ENCODE data around the gene HMGB2.

The HMGB2 gene

GRCh38 chr4:173288296-173288695 lies 45.9 kb downstream of the HMGB2 start:
- DNase-seq, result peak; percentile 54

GRCh38 chr4:173287486-173287885 lies 46.7 kb downstream of the HMGB2 start:
- no peak for DNase-seq

GRCh38 chr4:173284463-173284862 lies 49.7 kb downstream of the HMGB2 start:
- no peak for DNase-seq

DNA sequence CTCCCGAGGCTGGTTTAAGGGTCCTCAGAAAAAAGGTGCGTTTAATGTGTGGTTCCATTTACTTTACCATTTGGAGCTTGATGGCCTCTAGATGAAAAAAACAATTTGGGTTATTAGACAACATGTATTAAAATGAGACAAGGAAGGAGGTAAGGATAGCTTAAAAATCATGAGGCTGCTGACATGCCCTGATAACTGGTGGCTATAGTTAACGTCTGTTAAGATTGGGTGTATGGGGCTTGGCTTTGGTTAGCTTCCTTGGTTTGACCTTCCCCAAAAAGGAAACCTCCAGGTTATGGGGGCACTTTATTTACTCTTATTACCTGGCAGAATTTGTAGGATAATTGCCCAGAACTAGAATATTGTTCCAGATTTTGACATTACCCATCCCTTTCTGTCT lies 51.5 kb downstream of the HMGB2 start:
- DNase-seq, result no peak

DNA sequence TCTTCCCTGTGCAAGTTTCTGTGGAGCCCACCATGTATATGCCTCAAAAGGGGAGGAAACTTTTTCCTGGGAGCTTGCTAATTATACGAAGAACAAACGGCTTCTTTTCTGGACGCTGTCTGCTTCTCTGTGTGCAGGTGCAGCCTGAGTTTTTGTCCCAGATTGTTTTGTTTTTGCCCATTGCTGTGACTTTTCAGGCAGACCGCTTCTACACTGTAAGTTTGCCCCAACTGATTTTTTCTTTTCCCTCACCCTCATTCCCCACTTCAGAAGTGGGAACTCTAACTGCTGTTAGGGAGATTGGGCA lies 51.9 kb downstream of the HMGB2 start:
- DNase-seq, result no peak

DNA sequence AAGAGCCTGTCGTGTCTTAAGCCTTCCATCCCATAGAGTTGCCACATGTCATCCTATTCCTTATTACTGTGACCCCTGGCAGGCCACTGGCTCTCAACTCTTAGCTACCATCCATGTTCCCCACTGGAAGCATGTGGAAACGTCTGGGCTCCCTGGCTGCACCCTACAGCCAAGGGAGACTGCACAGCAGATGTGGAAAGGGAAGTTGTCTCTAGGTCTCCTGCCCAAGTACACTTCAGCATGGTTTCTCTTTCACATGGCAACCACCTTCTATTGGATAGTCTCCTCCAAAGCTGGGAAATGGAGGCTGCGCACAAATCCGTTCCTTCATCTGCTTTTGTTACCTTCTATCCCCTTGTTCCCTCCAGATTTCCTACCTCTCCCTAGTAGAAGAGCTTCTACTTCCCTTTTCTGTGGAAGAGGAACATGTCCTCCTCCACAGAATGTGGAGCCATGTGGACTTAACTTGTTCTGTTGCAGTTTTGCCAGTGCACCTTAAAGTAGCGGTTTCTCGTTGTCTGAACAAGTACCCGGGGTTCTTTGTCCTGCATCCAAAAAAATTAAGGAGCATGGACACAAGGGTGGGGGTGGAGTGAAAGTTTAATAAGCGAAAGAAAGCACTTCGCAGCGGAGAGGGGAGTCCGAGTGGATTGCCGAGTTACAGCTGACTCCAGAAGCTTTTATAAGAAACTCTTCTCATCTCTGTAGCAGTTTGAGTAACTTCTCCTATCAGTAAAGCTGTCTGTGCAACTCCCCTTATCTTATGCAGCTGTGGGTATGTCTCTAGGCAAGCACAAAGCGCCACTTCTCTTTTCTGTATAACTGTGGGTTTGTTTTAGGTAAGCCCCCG lies 52.5 kb downstream of the HMGB2 start:
- no peak for DNase-seq

All from effector CD8-positive, alpha-beta T cell (primary cell).